WERI-Rb-1 (cell line): ENCODE results near the gene ERN1.
A peak's percentile ranks its signal among the peaks of the same experiment; 100 is the strongest.

Source experiments
- DNase-seq: peaks from one replicate; pipeline ENCODE4 v3.0.0-alpha.2; 2020
- H3K27ac ChIP-seq: fragments of 250-450 bp; sonication (Bioruptor Pico); 2 replicates; pipeline ENCODE4 v1.5.1; 2020; ENCODE audit warnings: mild to moderate bottlenecking, moderate library complexity
- H3K27me3 ChIP-seq: fragments of 250-450 bp; sonication (Bioruptor Pico); 2 replicates; pipeline ENCODE4 v1.5.1; 2021; ENCODE audit warnings: mild to moderate bottlenecking, low read depth, moderate library complexity; ENCODE audit not compliant: insufficient read depth, severe bottlenecking
- H3K36me3 ChIP-seq: fragments of 250-450 bp; sonication (Bioruptor Pico); 2 replicates; pipeline ENCODE4 v1.5.1; 2020; ENCODE audit warnings: mild to moderate bottlenecking, moderate library complexity
- H3K4me3 ChIP-seq: 2 replicates; pipeline ENCODE4 v1.5.1; 2011; ENCODE audit warnings: low read depth, mild to moderate bottlenecking, control low read depth, low read length
- H3K9me3 ChIP-seq: fragments of 250-450 bp; sonication (Bioruptor Pico); 2 replicates; pipeline ENCODE4 v1.5.1; 2021; ENCODE audit warnings: mild to moderate bottlenecking, moderate library complexity; ENCODE audit not compliant: severe bottlenecking
- CTCF ChIP-seq: IDR thresholded peaks from 2 replicates; pipeline ENCODE4 v1.5.1; 2011; ENCODE audit warnings: low read depth, mild to moderate bottlenecking, control low read depth, inconsistent platforms, low read length

ERN1 gene

DNA sequence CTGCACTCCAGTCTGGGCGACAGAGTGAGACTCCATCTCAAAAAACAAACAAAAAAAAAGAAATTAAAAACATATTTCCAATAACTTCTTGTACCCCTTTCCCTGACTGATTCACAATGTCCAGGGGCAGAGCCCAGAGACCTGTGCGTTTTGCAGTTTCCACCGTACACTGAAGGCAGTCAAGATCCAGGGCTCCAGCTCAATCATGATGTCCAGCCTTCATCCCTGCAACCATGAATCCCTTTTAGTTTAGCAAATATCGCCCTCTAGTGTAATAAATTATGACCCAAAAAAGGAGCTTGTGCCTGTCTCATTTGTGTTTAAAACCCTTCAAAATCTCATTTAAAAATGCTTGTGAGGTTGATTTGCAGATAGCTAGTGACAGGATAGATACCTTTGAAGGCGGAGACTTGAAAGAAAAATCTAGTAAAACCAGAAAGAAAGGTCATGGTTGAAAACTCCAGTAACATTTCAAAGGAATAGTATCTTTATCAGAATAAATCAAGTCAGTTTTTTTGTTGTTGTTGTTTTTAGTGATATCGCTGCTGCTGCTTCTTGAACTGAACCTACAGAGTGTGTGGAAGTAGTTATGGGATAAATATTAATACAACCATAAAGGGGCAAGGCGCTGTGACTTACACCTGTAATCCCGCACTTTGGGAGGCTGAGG lies 3.7 kb upstream of the ERN1 start:
- H3K27me3 ChIP-seq = no peaks in the 10 kb centered on the region
- H3K27ac ChIP-seq = no peak overlapping the region
- no peaks in the 10 kb centered on the region for H3K9me3 ChIP-seq
- peak; percentile 55 for TF ChIP-seq CTCF
- H3K4me3 ChIP-seq = no peak overlapping the region
- peak; percentile 59 for DNase-seq
- H3K36me3 ChIP-seq = peaks cover 7% of the 10 kb centered on the region; the same call in 1 of the 2 replicates

- no peaks in the 10 kb centered on the region for H3K9me3 ChIP-seq
- DNase-seq = no peak
- no peak for TF ChIP-seq CTCF
- peaks cover 7% of the 10 kb centered on the region; the same call in 1 of the 2 replicates for H3K36me3 ChIP-seq
- H3K27me3 ChIP-seq = no peaks in the 10 kb centered on the region
- no peak overlapping the region for H3K4me3 ChIP-seq
- no peak overlapping the region for H3K27ac ChIP-seq
Observed at GRCh38 chr17:64131606-64132270, 1.8 kb upstream of the ERN1 start.

- TF ChIP-seq CTCF = no peak
- Histone ChIP-seq H3K36me3 (peaks cover 7% of the 10 kb centered on the region; the same call in 1 of the 2 replicates), H3K27ac (no peak overlapping the region), H3K4me3 (no peak overlapping the region), H3K9me3 (no peaks in the 10 kb centered on the region), H3K27me3 (no peaks in the 10 kb centered on the region)
- no peak for DNase-seq
Observed at GRCh38 chr17:64130559-64131001, 636 bp upstream of the ERN1 start.

DNA sequence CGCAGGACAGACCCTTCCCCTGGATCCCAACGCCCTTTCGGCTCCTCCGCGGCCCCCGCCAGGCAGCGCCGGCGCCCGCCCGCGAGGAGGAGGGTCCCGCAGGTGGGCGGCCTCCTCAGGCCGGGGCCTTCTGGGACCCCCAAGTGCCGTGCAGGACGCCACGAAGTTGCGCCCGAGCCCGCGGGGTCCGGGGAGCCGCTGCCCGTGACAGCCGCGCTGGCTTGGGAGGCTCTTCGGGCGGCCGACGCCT lies 504 bp downstream of the ERN1 start:
- no peaks in the 10 kb centered on the region for H3K9me3 ChIP-seq
- TF ChIP-seq CTCF = no peak
- H3K36me3 ChIP-seq = peaks cover 11% of the 10 kb centered on the region; the same call in 1 of the 2 replicates
- peak overlapping the region; percentile 80 for H3K27ac ChIP-seq
- no peaks in the 10 kb centered on the region for H3K27me3 ChIP-seq
- DNase-seq = no peak
- H3K4me3 ChIP-seq = peak overlapping the region; percentile 71

- H3K36me3 ChIP-seq = peaks cover 11% of the 10 kb centered on the region
- peak overlapping the region; percentile 80 for H3K27ac ChIP-seq
- H3K27me3 ChIP-seq = no peaks in the 10 kb centered on the region
- peak overlapping the region; percentile 71 for H3K4me3 ChIP-seq
- no peak for TF ChIP-seq CTCF
- H3K9me3 ChIP-seq = no peaks in the 10 kb centered on the region
- no peak for DNase-seq
Observed at GRCh38 chr17:64128787-64129514, 993 bp downstream of the ERN1 start.
